ENCODE measurements around the gene CNTNAP4. TPM values are rescaled to one million over a fixed set of nuclear protein-coding genes. Genes with fewer than 3 reads are reported as not detected.

The CNTNAP4 gene
- total and polyA plus RNA-seq, 2 of the 4 experiments (the other 2 are of a cell fraction) = not detected

GRCh38 chr16:76571755-76572154 lies 294.6 kb downstream of the CNTNAP4 start:
- CTCF ChIA-PET = no interaction called here
- no peaks in the 10 kb centered on the region for H4K20me1 ChIP-seq (ENCODE audit: insufficient read depth, low read length)
- H3K36me3 ChIP-seq (ENCODE audit: control insufficient read depth, insufficient read depth, low read length) = no peaks in the 10 kb centered on the region
- H3K4me3 ChIP-seq (ENCODE audit: insufficient read depth, low read depth, low read length) = no peak overlapping the region
- no peaks in the 10 kb centered on the region for H3K27me3 ChIP-seq (ENCODE audit: control insufficient read depth, insufficient read depth, low read length)
- no peak overlapping the region for H3K4me2 ChIP-seq (ENCODE audit: low read depth, low read length)
- no peak overlapping the region for H3K18ac ChIP-seq (ENCODE audit: low read depth, low read length)
- intact Hi-C loops (cut with micrococcal nuclease) (no loop called here), dilution Hi-C loops (cut with HindIII; ENCODE audit: low sequenced_read_pairs, unreplicated experiment) (no loop called here), in situ Hi-C loops (cut with MboI; ENCODE audit: low sequenced_read_pairs) (no loop called here)
- H3K9ac ChIP-seq (ENCODE audit: low read depth, low read length) = no peak overlapping the region
- H3K4ac ChIP-seq (ENCODE audit: low read depth, low read length) = no peak overlapping the region
- H3K14ac ChIP-seq (replicated peaks; ENCODE audit: low read depth, low read length) = no peak overlapping the region
- H4K5ac ChIP-seq (ENCODE audit: low read depth, low read length) = no peak overlapping the region
- no peak overlapping the region for H3K56ac ChIP-seq (ENCODE audit: extremely low read depth, insufficient read depth, low read length)
- no peak overlapping the region for H4K8ac ChIP-seq (ENCODE audit: low read depth in 2 of 2, low read length in 2 of 2)
- H3K9me3 ChIP-seq (ENCODE audit: control insufficient read depth, insufficient read depth, low read length) = peaks cover 2% of the 10 kb centered on the region
- H2AK5ac ChIP-seq (ENCODE audit: low read depth, low read length) = no peak overlapping the region
- no peak overlapping the region for H2AK9ac ChIP-seq (replicated peaks; ENCODE audit: low read depth, low read length, poor library complexity)
- no peak for DNase-seq
- ATAC-seq (ENCODE audit: low read depth) = no peak
- no peak overlapping the region for H3K27ac ChIP-seq (ENCODE audit: insufficient read depth, low read length)
- H2AFZ ChIP-seq (replicated peaks; ENCODE audit: low read length, poor library complexity) = no peak overlapping the region
- no peak overlapping the region for H2BK20ac ChIP-seq (ENCODE audit: low read depth, low read length)
- TF ChIP-seq NFE2L2 (IDR thresholded peaks at IDR 0.05; ENCODE audit: low read depth, low read length) = no peak
- no peak for TF ChIP-seq BHLHE40 (IDR thresholded peaks at IDR 0.05; ENCODE audit: low read depth, low read length)
- TF ChIP-seq, protein P1, sequence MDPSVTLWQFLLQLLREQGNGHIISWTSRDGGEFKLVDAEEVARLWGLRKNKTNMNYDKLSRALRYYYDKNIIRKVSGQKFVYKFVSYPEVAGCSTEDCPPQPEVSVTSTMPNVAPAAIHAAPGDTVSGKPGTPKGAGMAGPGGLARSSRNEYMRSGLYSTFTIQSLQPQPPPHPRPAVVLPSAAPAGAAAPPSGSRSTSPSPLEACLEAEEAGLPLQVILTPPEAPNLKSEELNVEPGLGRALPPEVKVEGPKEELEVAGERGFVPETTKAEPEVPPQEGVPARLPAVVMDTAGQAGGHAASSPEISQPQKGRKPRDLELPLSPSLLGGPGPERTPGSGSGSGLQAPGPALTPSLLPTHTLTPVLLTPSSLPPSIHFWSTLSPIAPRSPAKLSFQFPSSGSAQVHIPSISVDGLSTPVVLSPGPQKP (IDR thresholded peaks at IDR 0.05; ENCODE audit: borderline replicate concordance, low read depth, low read length) = no peak
- TF ChIP-seq RFX5 (IDR thresholded peaks at IDR 0.05; ENCODE audit: low read depth, low read length) = no peak
- TF ChIP-seq, protein P2, sequence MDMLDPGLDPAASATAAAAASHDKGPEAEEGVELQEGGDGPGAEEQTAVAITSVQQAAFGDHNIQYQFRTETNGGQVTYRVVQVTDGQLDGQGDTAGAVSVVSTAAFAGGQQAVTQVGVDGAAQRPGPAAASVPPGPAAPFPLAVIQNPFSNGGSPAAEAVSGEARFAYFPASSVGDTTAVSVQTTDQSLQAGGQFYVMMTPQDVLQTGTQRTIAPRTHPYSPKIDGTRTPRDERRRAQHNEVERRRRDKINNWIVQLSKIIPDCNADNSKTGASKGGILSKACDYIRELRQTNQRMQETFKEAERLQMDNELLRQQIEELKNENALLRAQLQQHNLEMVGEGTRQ (IDR thresholded peaks at IDR 0.05; ENCODE audit: low read depth, low read length) = no peak
- TF ChIP-seq MAZ (IDR thresholded peaks at IDR 0.05; ENCODE audit: borderline replicate concordance, low read depth, low read length) = no peak
- no peak for TF ChIP-seq CHD1 (IDR thresholded peaks at IDR 0.05; ENCODE audit: low read depth, low read length)
- TF ChIP-seq RAD21 (IDR thresholded peaks at IDR 0.05; ENCODE audit: low read length) = no peak
- TF ChIP-seq MAFK (IDR thresholded peaks at IDR 0.05; ENCODE audit: low read depth, low read length) = 0 out of 2 replicates have a peak, but pooled peaks have one; percentile 14
- no peaks in the 10 kb centered on the region for H3K4me1 ChIP-seq (ENCODE audit: control insufficient read depth, insufficient read depth, low read length)
- no peaks in the 10 kb centered on the region for H3K79me1 ChIP-seq (ENCODE audit: low read depth in 1 of 2, low read length in 2 of 2)
- no peak overlapping the region for H2BK120ac ChIP-seq (ENCODE audit: low read depth, low read length)
- no CpG with 5 or more reads among the region's 3 CpGs for WGBS, 2 experiments (ENCODE audit: extremely low coverage in 2 of 2, insufficient read length in 1 of 2)
- POLR2A ChIA-PET (ENCODE audit: unreplicated experiment) = no interaction called here
- no peak overlapping the region for H2BK5ac ChIP-seq (ENCODE audit: low read depth, low read length, poor library complexity, severe bottlenecking)
- H2BK15ac ChIP-seq (ENCODE audit: low read depth, low read length) = no peak overlapping the region
- no peaks in the 10 kb centered on the region for H3K9me1 ChIP-seq (ENCODE audit: insufficient read depth, low read length)
- no TSS peak for BruUV-seq (replicated peaks)
- H4K91ac ChIP-seq (ENCODE audit: insufficient read depth, low read depth, low read length) = no peak overlapping the region
- no peak overlapping the region for H3K23ac ChIP-seq (ENCODE audit: low read depth, low read length)
